ENCODE results near the gene ZEB1. TPM values are rescaled to one million over a fixed set of nuclear protein-coding genes. Genes with fewer than 3 reads are reported as not detected.

ZEB1 gene
- total and polyA plus RNA-seq, 2 of the 8 experiments (the other 6 are each of a cell fraction or from before 2014, with no cell fraction given) = 0.08 to 0.15 TPM

- TF ChIP-seq CHD7 (IDR thresholded peaks at IDR 0.05; ENCODE audit: insufficient replicate concordance, low read length) (no peak), FOSL1 (IDR thresholded peaks at IDR 0.05; ENCODE audit: insufficient read depth, low read depth, low read length) (no peak), CTBP2 (IDR thresholded peaks at IDR 0.05; ENCODE audit: borderline replicate concordance, insufficient read depth, insufficient read length, low read length) (no peak), JUND (IDR thresholded peaks at IDR 0.05; ENCODE audit: low read length) (no peak), KDM4A (IDR thresholded peaks at IDR 0.05; ENCODE audit: low read depth, low read length, severe bottlenecking) (no peak), MAX (IDR thresholded peaks at IDR 0.05) (no peak), BCL11A (IDR thresholded peaks at IDR 0.05; ENCODE audit: low read depth in 2 of 2, low read length in 2 of 2) (no peak), TBP (IDR thresholded peaks at IDR 0.05; ENCODE audit: low read depth, low read length) (no peak), POLR2A (IDR thresholded peaks at IDR 0.05; ENCODE audit: control extremely low read depth in 1 of 2, low read depth in 2 of 2, low read length in 2 of 2) (no peak), SIX5 (IDR thresholded peaks at IDR 0.05; ENCODE audit: low read depth, low read length) (no peak), ASH2L (IDR thresholded peaks at IDR 0.05; ENCODE audit: low read length) (no peak), TAF7 (optimal IDR thresholded peaks at IDR 0.05; ENCODE audit: borderline replicate concordance, low read depth, low read length) (no peak), SP4 (IDR thresholded peaks at IDR 0.05; ENCODE audit: low read length) (no peak)
Observed at GRCh38 chr10:31404640-31405039, 85.6 kb downstream of the ZEB1 start (continued).
